ENCODE data around the gene SLC7A6OS.
A peak's percentile ranks its signal among the peaks of the same experiment; 100 is the strongest.

SLC7A6OS gene

DNA sequence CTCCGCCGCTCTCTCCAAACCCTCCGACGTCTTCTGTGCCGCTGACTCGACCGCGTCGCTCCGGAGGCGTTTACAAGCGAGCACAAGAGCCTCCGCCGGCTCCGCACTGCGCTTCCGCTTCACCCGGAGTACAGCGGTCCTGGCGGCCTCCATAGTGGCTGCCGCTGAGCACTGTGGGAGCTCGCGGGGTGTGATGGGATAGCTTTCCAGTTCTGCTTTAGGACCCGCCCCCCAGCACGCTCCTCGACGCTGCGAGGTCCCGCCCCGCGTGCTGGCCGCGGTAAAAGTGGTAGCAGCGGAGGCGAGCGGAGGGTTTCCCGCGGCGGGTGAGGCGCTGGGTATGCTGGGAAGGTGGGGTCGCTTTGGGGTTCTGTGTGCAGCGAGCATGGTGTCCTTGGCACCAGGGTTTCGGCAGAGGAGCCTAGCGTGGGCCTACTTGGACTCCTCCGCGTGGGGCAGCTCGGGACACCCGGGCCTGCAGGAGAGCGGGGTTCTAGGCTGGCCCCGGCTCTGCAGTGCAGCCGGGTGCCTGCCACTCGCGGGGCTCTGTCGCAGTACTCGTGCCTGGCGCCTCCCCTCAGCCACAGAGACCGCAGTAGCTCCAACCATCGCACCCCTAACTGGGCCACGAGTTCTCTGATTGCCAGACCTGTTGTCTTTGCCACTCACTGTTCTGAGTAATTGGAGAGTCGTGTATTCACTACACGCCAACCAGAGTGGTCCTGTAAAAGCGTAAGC lies at the start of gene SLC7A6OS, which contains the start of gene PRMT7:
SLC7A6OS (minus strand) TSS at position 173 of the 738 bp plus-strand sequence; CDS start at position 153, 20 bp downstream.
PRMT7 (plus strand) TSS at position 246 of the 738 bp plus-strand sequence. CDS start 4,961 bp downstream, outside the sequence.
- DNase-seq (ENCODE audit: low read depth) = peak; percentile 84

- no peak for DNase-seq (ENCODE audit: low read depth)
Measured at GRCh38 chr16:68359398-68360191, 48.8 kb upstream of the SLC7A6OS start.

- no peak for DNase-seq (ENCODE audit: low read depth)
Measured at GRCh38 chr16:68358951-68359350, 48.2 kb upstream of the SLC7A6OS start.

- no peak for DNase-seq (ENCODE audit: low read depth)
Measured at GRCh38 chr16:68357923-68358322, 47.2 kb upstream of the SLC7A6OS start.

DNA sequence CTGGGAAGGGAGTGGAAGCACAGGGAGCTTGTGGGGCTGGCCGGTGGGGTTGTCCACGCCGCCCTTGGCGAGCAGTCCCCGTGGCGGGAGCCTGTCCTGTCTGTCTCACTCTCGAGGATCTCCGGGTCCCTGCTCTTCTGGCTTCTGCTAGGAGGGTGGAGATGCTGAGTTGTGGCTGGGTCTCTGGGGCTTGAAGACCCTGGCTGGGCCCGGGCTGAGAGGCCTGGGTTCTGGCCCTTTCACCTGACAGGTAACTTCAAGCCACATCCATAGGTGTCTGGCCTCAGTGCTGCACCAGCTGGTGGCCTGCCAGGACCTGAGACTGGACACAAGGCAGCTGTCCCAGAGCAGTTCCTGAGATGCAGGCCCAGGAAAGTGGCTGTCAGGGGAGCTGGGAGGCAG lies 46.8 kb upstream of the SLC7A6OS start:
- no peak for DNase-seq (ENCODE audit: low read depth)

DNA sequence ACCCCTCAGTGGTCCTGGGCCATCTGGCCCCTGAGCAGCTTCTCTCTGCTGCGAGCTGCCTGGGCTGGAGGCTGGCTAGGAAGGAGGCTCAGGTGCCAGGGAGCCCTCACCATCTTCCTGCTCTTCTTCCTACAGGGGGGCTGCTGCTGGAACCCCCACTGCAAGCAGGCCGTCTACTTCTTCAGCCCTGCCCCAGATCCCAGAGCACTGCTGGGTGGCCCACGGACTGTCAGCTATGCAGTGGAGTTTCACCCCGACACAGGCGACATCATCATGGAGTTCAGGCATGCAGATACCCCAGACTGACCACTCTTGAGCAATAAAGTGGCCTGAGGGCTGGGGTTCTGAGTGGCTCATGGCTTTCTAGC lies 46.2 kb upstream of the SLC7A6OS start:
- peak; percentile 29 for DNase-seq (ENCODE audit: low read depth)

GRCh38 chr16:68356249-68356918 lies 45.6 kb upstream of the SLC7A6OS start:
- no peak for DNase-seq (ENCODE audit: low read depth)

DNA sequence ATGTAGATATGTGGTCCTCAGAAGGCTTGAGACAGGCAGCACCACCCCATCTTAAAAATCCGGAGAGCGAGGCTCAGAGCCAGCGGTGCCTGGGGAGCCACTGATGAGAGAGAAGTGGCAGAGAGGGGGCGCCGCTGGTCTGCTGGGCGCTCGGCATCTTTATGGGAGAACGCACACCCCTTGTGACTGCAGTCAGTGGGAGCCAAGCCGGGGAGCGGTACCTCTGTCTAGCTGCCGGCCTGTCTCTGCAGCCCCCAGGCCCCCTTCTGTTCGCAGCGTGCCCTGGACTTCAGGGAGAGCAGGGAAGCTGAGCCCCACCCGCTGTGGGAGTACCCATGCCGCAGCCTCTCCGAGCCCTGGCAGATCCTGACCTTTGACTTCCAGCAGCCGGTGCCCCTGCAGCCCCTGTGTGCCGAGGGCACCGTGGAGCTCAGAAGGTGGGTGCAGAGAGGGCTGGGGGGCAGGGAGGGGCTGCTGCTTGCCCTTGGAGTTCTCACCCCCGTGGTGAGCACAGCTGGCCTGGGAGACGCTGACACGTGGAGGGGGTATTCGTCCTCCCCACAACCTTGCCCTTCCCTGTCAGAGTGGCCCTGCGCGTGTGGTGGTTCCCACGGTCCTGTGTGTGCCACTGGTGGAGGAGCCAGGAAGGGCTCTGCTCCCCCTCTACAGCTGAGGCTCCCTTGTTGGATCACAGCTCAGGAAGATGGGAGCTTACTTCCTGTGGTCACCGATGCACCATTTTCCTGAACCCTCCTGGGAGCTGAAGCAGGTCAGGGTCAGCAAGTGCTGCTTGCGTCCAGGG lies 44.9 kb upstream of the SLC7A6OS start:
- DNase-seq (ENCODE audit: low read depth) = no peak

DNA sequence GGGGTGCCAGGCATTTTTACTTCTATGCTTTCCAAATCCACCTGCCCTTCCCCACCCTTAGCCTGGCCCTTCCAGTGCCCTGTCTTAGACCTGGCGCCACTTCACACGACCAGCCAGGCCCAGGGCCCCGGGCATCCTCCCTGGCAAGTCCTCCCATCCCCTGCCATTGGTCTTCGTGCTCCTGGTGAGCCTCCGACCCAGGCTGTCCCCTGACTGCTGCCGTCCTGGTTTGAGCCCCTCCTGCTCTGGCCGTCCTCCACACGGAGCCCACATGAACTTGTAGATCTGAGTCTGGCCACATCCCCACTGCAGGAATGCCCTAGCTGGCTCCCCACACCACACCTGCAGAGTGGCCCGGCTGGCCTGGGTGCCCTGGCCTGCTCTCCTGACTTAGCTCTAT lies 44.1 kb upstream of the SLC7A6OS start:
- DNase-seq (ENCODE audit: low read depth) = no peak

DNA sequence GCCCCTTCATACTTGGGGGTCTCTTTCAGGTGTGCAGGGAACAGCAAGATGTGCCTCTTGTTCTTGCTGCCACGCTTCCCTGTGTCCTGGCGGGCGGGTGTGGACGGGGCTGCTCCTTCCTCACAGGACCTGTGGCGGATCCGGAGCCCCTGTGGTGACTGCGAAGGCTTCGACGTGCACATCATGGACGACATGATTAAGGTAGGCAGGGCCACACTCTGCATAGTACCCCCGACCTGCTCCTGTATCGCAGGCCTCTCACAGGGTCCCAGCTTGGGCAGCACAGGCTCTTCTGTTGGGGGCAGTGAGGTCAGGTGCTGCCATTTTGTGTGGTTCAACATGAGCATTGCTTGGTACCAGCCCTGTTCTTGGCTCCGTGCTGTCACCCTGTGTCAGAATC lies 42.6 kb upstream of the SLC7A6OS start:
- DNase-seq (ENCODE audit: low read depth) = no peak

- no peak for DNase-seq (ENCODE audit: low read depth)
Measured at GRCh38 chr16:68351991-68352431, 41.3 kb upstream of the SLC7A6OS start.

DNA sequence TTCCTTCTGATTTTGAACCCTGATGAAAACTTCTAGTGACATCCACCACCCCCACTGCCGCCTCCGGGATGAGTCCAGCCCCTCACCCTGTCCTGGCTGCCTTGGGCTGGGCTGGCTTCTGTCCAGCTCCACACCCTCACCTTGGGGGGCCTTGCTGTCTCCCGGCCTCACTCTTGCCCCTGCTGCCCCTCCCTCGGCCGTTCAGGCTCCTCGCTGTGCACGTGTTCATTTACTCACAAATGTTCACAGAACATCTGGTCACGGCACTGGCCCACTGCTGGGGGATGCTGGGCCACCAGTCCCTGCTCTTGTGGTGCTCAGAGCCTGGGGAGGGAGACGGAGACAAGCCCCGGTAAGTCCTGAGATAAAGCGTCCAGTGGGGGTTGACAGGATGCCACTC lies 40.7 kb upstream of the SLC7A6OS start:
- DNase-seq (ENCODE audit: low read depth) = no peak

DNA sequence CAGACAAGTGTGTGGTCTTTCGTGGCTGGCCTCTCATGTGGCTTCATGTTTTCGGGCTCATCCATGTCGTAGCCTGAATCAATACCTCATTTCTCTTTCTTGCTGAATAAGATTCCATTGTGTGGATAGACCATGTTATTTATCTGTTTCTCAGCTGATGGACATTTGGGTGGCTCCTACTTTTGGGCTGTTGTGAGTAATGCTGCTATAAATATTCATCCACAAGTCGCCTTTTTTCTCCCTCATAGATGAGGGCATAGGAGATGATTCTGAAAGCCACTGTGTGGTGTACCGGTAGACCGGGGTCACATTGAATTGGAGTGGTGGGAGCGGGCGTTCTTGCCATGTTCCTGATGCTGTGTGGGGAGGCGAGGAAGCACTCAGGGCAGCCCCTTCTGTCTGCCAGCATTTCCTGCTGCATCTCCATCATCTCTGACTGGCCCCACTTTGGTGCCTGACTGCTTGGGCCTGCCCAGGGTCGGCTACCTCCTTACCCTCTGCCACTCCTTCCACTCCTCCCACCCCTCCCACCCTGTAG lies 40.1 kb upstream of the SLC7A6OS start:
- DNase-seq (ENCODE audit: low read depth) = no peak

GRCh38 chr16:68349838-68350410 lies 39.2 kb upstream of the SLC7A6OS start:
- DNase-seq (ENCODE audit: low read depth) = peak; percentile 38

DNA sequence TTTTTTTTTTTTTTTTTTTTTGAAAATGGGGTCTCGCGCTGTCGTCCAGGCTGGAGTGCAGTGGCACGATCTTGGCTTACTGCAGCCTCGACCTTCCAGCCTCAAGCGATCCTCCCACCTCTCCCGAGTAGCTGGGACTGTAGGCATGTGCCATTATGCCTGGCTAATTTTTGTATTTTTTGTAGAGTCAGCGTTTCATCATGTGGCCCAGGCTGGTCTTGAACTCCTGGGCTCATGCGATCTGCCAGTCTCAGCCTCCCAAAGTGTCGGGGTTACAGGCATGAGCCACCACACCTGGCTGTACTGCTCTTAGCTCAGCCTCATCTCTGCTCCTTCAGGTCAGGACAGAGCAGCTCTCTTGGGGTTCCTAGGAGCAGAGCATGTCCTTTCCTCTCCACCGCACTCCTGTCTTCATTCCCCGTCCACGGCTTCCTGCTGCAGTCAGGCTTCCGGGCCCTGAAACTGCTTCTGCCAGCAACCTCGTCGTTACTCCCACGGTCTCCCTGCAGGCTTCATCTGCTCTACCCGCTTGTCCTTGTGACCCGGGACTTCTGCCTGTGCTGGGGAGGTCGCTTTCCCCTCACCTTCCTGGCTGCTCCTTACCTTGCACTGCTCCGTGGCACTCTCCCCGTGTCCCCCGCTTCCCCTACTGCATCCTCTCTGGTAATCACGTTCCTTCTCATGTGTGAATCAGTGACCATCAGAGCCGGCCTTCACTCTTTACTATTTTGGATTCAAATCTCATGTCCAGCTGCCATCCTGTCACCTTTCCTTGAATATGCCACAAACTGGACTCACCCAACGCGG lies 38.1 kb upstream of the SLC7A6OS start:
- DNase-seq (ENCODE audit: low read depth) = no peak

GRCh38 chr16:68347605-68348004 lies 36.9 kb upstream of the SLC7A6OS start:
- no peak for DNase-seq (ENCODE audit: low read depth)

DNA sequence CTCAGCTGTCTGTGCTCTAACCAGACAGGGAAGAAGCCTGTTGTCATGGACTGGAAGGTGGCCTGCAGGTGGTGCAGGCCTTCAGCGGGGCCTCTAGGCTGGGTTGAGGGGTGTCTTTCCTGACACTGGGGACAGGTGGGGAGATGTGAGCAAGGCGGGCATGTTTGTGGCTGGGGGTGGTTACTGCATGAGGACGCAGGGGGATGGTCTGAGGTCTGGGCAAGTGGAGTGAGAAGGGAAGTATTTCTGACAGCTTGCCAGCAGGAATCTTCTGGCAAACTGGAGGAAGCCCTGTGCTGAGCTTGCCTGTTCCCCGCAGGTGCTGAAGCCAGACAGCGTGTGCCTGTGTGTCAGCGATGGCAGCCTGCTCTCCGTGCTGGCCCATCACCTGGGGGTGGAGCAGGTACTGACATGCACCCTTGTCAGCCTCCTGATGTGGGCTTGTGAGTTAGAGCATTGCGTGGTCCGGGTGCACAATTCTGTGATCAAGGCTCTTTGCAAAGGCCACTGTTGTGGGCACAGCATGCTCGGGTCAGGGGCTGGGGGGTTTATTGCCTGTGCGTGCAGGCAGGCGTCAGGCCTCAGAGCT lies 36.2 kb upstream of the SLC7A6OS start:
- no peak for DNase-seq (ENCODE audit: low read depth)

DNA sequence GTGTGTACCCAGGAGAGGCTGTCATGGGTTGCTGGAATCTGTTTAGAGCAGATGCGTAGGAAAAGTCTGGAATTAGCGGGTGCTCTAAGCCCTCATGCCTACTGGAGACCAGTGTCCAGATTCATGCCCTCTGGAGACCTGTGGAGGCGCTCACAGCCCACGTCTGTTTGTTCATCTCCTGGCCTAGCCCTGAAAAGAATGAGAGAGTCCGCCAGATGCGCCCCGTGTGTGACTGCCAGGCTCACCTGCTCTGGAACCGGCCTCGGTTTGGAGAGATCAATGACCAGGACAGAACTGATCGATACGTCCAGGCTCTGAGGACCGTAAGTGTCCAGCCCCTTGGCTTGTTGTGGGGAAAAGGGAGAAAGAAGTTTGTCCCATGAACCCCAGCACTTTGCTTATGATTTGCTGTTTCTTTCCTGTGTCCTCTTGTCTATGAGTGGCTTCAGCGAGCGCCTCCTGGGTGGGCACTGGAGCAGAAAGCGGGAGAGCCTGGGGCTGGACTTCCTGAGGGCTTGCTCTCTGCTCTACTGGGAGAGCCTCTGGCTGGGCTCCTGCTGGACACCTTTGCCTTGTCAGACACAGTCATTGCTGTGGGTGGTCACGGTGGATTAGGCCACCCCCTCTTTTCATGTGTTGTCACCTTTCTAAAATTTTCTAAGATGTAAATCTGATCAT lies 35.4 kb upstream of the SLC7A6OS start:
- DNase-seq (ENCODE audit: low read depth) = no peak

DNA sequence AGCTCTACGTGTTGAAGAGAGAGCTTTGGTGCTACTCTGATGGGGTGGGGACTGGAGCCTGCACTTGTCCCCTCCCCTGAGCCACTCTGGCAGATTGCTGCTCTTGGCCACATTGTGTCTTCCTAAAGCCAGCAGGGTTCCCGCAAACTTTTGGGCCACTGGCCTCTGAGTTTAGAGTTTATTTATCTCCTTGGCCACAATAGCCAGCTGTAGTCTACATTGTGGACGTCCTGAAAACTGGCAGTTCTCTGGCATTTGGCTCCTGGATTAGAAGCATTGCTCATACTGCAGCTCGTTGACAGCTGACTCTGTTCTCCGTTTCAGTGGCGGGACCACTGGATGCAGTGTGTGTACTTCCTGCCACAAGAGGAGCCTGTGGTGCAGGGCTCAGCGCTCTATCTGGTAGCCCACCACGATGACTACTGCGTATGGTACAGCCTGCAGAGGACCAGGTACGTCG lies 34.6 kb upstream of the SLC7A6OS start:
- peak; percentile 59 for DNase-seq (ENCODE audit: low read depth)
